ENCODE data around the gene NFAT5.

DNA sequence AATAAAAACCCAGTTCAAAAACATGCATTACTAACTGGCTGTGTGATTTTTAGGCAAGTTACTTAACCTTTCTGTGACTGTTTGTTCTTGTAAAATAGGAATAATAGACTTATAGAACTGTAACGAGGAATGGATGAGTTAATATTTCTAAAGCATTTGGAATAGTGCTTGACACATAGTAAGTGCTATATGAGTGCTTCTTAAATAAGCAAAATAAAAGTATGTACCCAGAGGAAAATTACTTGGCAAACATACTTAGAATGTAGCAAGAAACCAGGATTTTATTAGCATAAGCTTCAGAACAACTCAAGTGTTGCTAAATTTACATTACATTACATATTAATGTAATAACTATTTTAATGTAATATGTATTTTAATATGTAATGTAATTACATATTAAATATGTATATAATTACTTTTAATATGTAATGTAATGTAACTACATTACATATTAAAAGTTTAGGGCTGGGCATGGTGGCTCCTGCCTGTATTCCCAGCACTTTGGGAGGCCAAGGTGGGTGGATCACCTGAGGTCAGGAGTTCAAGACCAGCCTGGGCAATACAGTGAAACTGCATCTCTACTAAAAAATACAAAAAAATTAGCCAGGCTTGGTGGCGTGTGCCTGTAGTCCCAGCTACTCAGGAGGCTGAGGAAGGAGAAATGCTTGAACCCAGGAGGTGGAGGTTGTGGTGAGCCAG is 14.2 kb downstream of the NFAT5 start:
- no peak for TF ChIP-seq CTCF (IDR thresholded peaks at IDR 0.05)
- TF ChIP-seq POLR2AphosphoS5 (IDR thresholded peaks at IDR 0.05), result no peak
- TF ChIP-seq POLR2A (IDR thresholded peaks at IDR 0.05), result no peak

Data from prostate gland (tissue), 2 donors.